ENCODE data around the gene TBC1D3I. TPM values are rescaled to one million over a fixed set of nuclear protein-coding genes. Genes with fewer than 3 reads are reported as not detected.
"Not testable (repeated sequence)": the region's sequence is repeated elsewhere in the genome, so short reads cannot be mapped to it uniquely, and the experiment has no call there.

Gene TBC1D3I
- total RNA-seq, 1 donor from 2014 or later, result not detected

- not testable (repeated sequence) for DNase-seq (ENCODE audit: low read depth in 2 of 2)
Observed at GRCh38 chr17:36206486-36206821, 57.9 kb downstream of the TBC1D3I start.

GRCh38 chr17:36205637-36206485 lies 58.5 kb downstream of the TBC1D3I start:
- no peak for DNase-seq (ENCODE audit: low read depth in 2 of 2)

- no peak for DNase-seq (ENCODE audit: low read depth in 2 of 2)
Observed at GRCh38 chr17:36204724-36205500, 59.5 kb downstream of the TBC1D3I start.

Other genes with a start within 250 kb of the TBC1D3I start
- gene CCL23, start 246.6 kb downstream of the TBC1D3I start, total RNA-seq, result 0.38 TPM in 1 of 2 replicates, not detected in the other
- gene CCL18, start 200.3 kb downstream of the TBC1D3I start, total RNA-seq, result not detected in 2 replicates
- not detected in 2 replicates for gene CCL3, start 174.4 kb downstream of the TBC1D3I start, total RNA-seq
- gene CCL4, start 160.7 kb downstream of the TBC1D3I start, total RNA-seq, result not detected in 2 replicates
- 0.64 and 2.0 TPM in 2 replicates for gene TBC1D3B, start 87.9 kb downstream of the TBC1D3I start, total RNA-seq
- not detected in 2 replicates for gene CCL3L1, start 67.8 kb downstream of the TBC1D3I start, total RNA-seq
- gene CCL4L2, start 53.5 kb downstream of the TBC1D3I start, total RNA-seq, result not detected in 2 replicates
- gene TBC1D3G, start 59.3 kb upstream of the TBC1D3I start, total RNA-seq, result not detected in 2 replicates
- gene TBC1D3H, start 123.9 kb upstream of the TBC1D3I start, total RNA-seq, result not detected in 2 replicates
- gene ZNHIT3, start 222.1 kb upstream of the TBC1D3I start, total RNA-seq, result 21.7 and 22.9 TPM in 2 replicates

Measured in dermis microvascular lymphatic vessel endothelial cell (primary cell).